Activated CD4-positive, alpha-beta memory T cell treated with anti-CD3 and anti-CD28 coated beads for 36 hours (primary cell): ENCODE results near the gene ADGRB3. TPM values are rescaled to one million over a fixed set of nuclear protein-coding genes. Genes with fewer than 3 reads are reported as not detected.

Experiments
- CTCF ChIA-PET: fragments of 350-600 bp; sonication (Branson Sonifier 250); formaldehyde crosslinking; loops from one replicate; lab custom pipeline; 2021; ENCODE audit warnings: antibody characterized with exemption, inconsistent platforms; lab: Charles Lee
- POLR2A ChIA-PET: fragments of 350-600 bp; sonication (Branson Sonifier 250); formaldehyde crosslinking; loops from one replicate; lab custom pipeline; 2021; ENCODE audit warnings: antibody characterized with exemption; lab: Charles Lee
- DNase-seq: peaks from one replicate; pipeline ENCODE4 v3.0.0-alpha.2; 2020
- H3K27ac Mint-ChIP-seq: one replicate; pipeline ENCODE4 v1.8.0; 2021; ENCODE audit warnings: mixed read lengths
- H3K27me3 Mint-ChIP-seq: one replicate; pipeline ENCODE4 v1.8.0; 2021; ENCODE audit warnings: mixed read lengths
- H3K36me3 Mint-ChIP-seq: one replicate; pipeline ENCODE4 v1.8.0; 2021; ENCODE audit warnings: mixed read lengths
- H3K4me1 Mint-ChIP-seq: one replicate; pipeline ENCODE4 v1.8.0; 2021; ENCODE audit warnings: low read depth, mixed read lengths
- H3K4me3 Mint-ChIP-seq: one replicate; pipeline ENCODE4 v1.8.0; 2021; ENCODE audit warnings: mild to moderate bottlenecking, mixed read lengths
- H3K9me3 Mint-ChIP-seq: one replicate; pipeline ENCODE4 v1.8.0; 2021; ENCODE audit warnings: mixed read lengths
- intact Hi-C: fragments of 100-400 bp; cut with micrococcal nuclease; formaldehyde crosslinking; loops from one replicate; pipeline ENCODE4 v1.15.1; 2023
- total RNA-seq, 2 experiments: library from RNA; stranded (reverse); gene quantifications; one replicate each; pipeline ENCODE4 v1.2.3, GENCODE V29; 2021

ADGRB3 gene
- total RNA-seq, 2 experiments from 2014 or later: not detected

- POLR2A ChIA-PET: no interaction called here
- Mint-ChIP-seq H3K4me1 (no peaks in the 10 kb centered on the region), H3K9me3 (no peaks in the 10 kb centered on the region), H3K27me3 (no peaks in the 10 kb centered on the region), H3K27ac (no peak overlapping the region), H3K4me3 (no peak overlapping the region), H3K36me3 (no peaks in the 10 kb centered on the region)
- DNase-seq: no peak
- intact Hi-C loops: no loop called here
- CTCF ChIA-PET: no interaction called here
Measured at GRCh38 chr6:69331886-69332285, 696.8 kb downstream of the ADGRB3 start.

GRCh38 chr6:69337311-69337710 lies 702.2 kb downstream of the ADGRB3 start:
- Mint-ChIP-seq H3K36me3 (no peaks in the 10 kb centered on the region), H3K9me3 (no peaks in the 10 kb centered on the region), H3K27me3 (no peaks in the 10 kb centered on the region), H3K4me3 (no peak overlapping the region), H3K4me1 (no peaks in the 10 kb centered on the region), H3K27ac (no peak overlapping the region)
- no peak for DNase-seq
- intact Hi-C loops: no loop called here
- ChIA-PET POLR2A (no interaction called here), CTCF (no interaction called here)

GRCh38 chr6:69338431-69339162 lies 703.5 kb downstream of the ADGRB3 start:
- Mint-ChIP-seq H3K4me1 (no peaks in the 10 kb centered on the region), H3K36me3 (no peaks in the 10 kb centered on the region), H3K9me3 (no peaks in the 10 kb centered on the region), H3K4me3 (no peak overlapping the region), H3K27ac (no peak overlapping the region), H3K27me3 (no peaks in the 10 kb centered on the region)
- ChIA-PET POLR2A (no interaction called here), CTCF (no interaction called here)
- DNase-seq: no peak
- intact Hi-C loops: no loop called here

GRCh38 chr6:69339163-69339550 lies 704.1 kb downstream of the ADGRB3 start:
- H3K27ac Mint-ChIP-seq: no peak overlapping the region
- no peaks in the 10 kb centered on the region for H3K9me3 Mint-ChIP-seq
- ChIA-PET POLR2A (no interaction called here), CTCF (no interaction called here)
- no peaks in the 10 kb centered on the region for H3K27me3 Mint-ChIP-seq
- intact Hi-C loops: no loop called here
- H3K36me3 Mint-ChIP-seq: no peaks in the 10 kb centered on the region
- no peak overlapping the region for H3K4me3 Mint-ChIP-seq
- no peak for DNase-seq
- no peaks in the 10 kb centered on the region for H3K4me1 Mint-ChIP-seq

- no peak overlapping the region for H3K27ac Mint-ChIP-seq
- DNase-seq: no peak
- no peak overlapping the region for H3K4me3 Mint-ChIP-seq
- H3K36me3 Mint-ChIP-seq: no peaks in the 10 kb centered on the region
- POLR2A ChIA-PET: no interaction called here
- intact Hi-C loops: no loop called here
- no peaks in the 10 kb centered on the region for H3K4me1 Mint-ChIP-seq
- H3K9me3 Mint-ChIP-seq: no peaks in the 10 kb centered on the region
- H3K27me3 Mint-ChIP-seq: no peaks in the 10 kb centered on the region
- CTCF ChIA-PET: no interaction called here
Measured at GRCh38 chr6:69340196-69340595, 705.1 kb downstream of the ADGRB3 start.

- DNase-seq: no peak
- Mint-ChIP-seq H3K27me3 (no peaks in the 10 kb centered on the region), H3K27ac (no peak overlapping the region), H3K36me3 (no peaks in the 10 kb centered on the region), H3K4me3 (no peak overlapping the region), H3K9me3 (peaks cover 11% of the 10 kb centered on the region), H3K4me1 (no peaks in the 10 kb centered on the region)
- CTCF ChIA-PET: interaction anchor here (1.1 kb wide), 1 partner anchor 47 kb away, joined by 3 read pairs; no protein-coding TSS in a partner anchor
- intact Hi-C loops: no loop called here
- POLR2A ChIA-PET: no interaction called here
Measured at GRCh38 chr6:69343851-69344250, 708.8 kb downstream of the ADGRB3 start.

- Mint-ChIP-seq H3K4me3 (no peak overlapping the region), H3K36me3 (no peaks in the 10 kb centered on the region), H3K27ac (no peak overlapping the region), H3K9me3 (peaks cover 11% of the 10 kb centered on the region), H3K4me1 (no peaks in the 10 kb centered on the region), H3K27me3 (no peaks in the 10 kb centered on the region)
- CTCF ChIA-PET: no interaction called here
- intact Hi-C loops: no loop called here
- POLR2A ChIA-PET: no interaction called here
- no peak for DNase-seq
Measured at GRCh38 chr6:69349771-69350170, 714.7 kb downstream of the ADGRB3 start.

- Mint-ChIP-seq H3K9me3 (no peaks in the 10 kb centered on the region), H3K27me3 (no peaks in the 10 kb centered on the region), H3K27ac (no peak overlapping the region), H3K36me3 (no peaks in the 10 kb centered on the region), H3K4me1 (no peaks in the 10 kb centered on the region), H3K4me3 (no peak overlapping the region)
- no peak for DNase-seq
- ChIA-PET CTCF (no interaction called here), POLR2A (no interaction called here)
- intact Hi-C loops: no loop called here
Measured at GRCh38 chr6:69362209-69362608, 727.1 kb downstream of the ADGRB3 start.

- Mint-ChIP-seq H3K27me3 (no peaks in the 10 kb centered on the region), H3K36me3 (no peaks in the 10 kb centered on the region), H3K9me3 (no peaks in the 10 kb centered on the region), H3K27ac (no peak overlapping the region), H3K4me3 (no peak overlapping the region), H3K4me1 (no peaks in the 10 kb centered on the region)
- ChIA-PET CTCF (no interaction called here), POLR2A (no interaction called here)
- DNase-seq: no peak
- intact Hi-C loops: no loop called here
Measured at GRCh38 chr6:69366831-69367230, 731.7 kb downstream of the ADGRB3 start.

GRCh38 chr6:69368613-69369012 lies 733.5 kb downstream of the ADGRB3 start:
- H3K4me1 Mint-ChIP-seq: no peaks in the 10 kb centered on the region
- intact Hi-C loops: no loop called here
- DNase-seq: no peak
- no peaks in the 10 kb centered on the region for H3K9me3 Mint-ChIP-seq
- ChIA-PET POLR2A (no interaction called here), CTCF (no interaction called here)
- H3K27me3 Mint-ChIP-seq: no peaks in the 10 kb centered on the region
- H3K27ac Mint-ChIP-seq: no peak overlapping the region
- H3K4me3 Mint-ChIP-seq: no peak overlapping the region
- H3K36me3 Mint-ChIP-seq: no peaks in the 10 kb centered on the region

GRCh38 chr6:69370763-69371162 lies 735.7 kb downstream of the ADGRB3 start:
- CTCF ChIA-PET: no interaction called here
- POLR2A ChIA-PET: no interaction called here
- no peak overlapping the region for H3K4me3 Mint-ChIP-seq
- H3K27ac Mint-ChIP-seq: no peak overlapping the region
- H3K27me3 Mint-ChIP-seq: no peaks in the 10 kb centered on the region
- no peak for DNase-seq
- no peaks in the 10 kb centered on the region for H3K9me3 Mint-ChIP-seq
- H3K36me3 Mint-ChIP-seq: no peaks in the 10 kb centered on the region
- no peaks in the 10 kb centered on the region for H3K4me1 Mint-ChIP-seq
- intact Hi-C loops: no loop called here

GRCh38 chr6:69378326-69378725 lies 743.2 kb downstream of the ADGRB3 start:
- DNase-seq: no peak
- POLR2A ChIA-PET: no interaction called here
- Mint-ChIP-seq H3K4me3 (no peak overlapping the region), H3K9me3 (no peaks in the 10 kb centered on the region), H3K27ac (no peak overlapping the region), H3K27me3 (no peaks in the 10 kb centered on the region), H3K4me1 (no peaks in the 10 kb centered on the region), H3K36me3 (no peaks in the 10 kb centered on the region)
- CTCF ChIA-PET: no interaction called here
- intact Hi-C loops: no loop called here

GRCh38 chr6:69379518-69379917 lies 744.4 kb downstream of the ADGRB3 start:
- H3K36me3 Mint-ChIP-seq: no peaks in the 10 kb centered on the region
- no peaks in the 10 kb centered on the region for H3K27me3 Mint-ChIP-seq
- H3K4me3 Mint-ChIP-seq: no peak overlapping the region
- ChIA-PET POLR2A (no interaction called here), CTCF (no interaction called here)
- H3K9me3 Mint-ChIP-seq: no peaks in the 10 kb centered on the region
- intact Hi-C loops: no loop called here
- DNase-seq: no peak
- H3K27ac Mint-ChIP-seq: no peak overlapping the region
- H3K4me1 Mint-ChIP-seq: no peaks in the 10 kb centered on the region
